Mesenchymal stem cell (in vitro differentiated cells and primary cell): ENCODE data around the gene GPRC5C.

Experiments used
- DNase-seq: peaks from one replicate; pipeline ENCODE4 v3.0.0-alpha.2; 2013
- H2AFZ ChIP-seq: one replicate; pipeline ENCODE4 v1.6.1; 2013; ENCODE audit warnings: low read depth, mild to moderate bottlenecking, control low read depth, inconsistent platforms, low read length, moderate library complexity
- H2AK5ac ChIP-seq: 2 replicates; pipeline ENCODE4 v1.6.1; 2013; ENCODE audit warnings: low read length, moderate library complexity, mild to moderate bottlenecking, inconsistent platforms; ENCODE audit not compliant: severe bottlenecking
- H2BK120ac ChIP-seq: one replicate; pipeline ENCODE4 v1.6.1; 2013; ENCODE audit warnings: low read depth, mild to moderate bottlenecking, inconsistent platforms, low read length, moderate library complexity
- H2BK12ac ChIP-seq, 2 experiments: one replicate each; pipeline ENCODE4 v1.6.1; 2013; ENCODE audit warnings: inconsistent platforms in 2 of 2, low read length in 2 of 2, mild to moderate bottlenecking in 2 of 2, moderate library complexity in 2 of 2, control low read depth in 1 of 2
- H2BK15ac ChIP-seq: one replicate; pipeline ENCODE4 v1.6.1; 2013; ENCODE audit warnings: mild to moderate bottlenecking, low read depth, inconsistent platforms; ENCODE audit not compliant: poor library complexity, severe bottlenecking
- H2BK5ac ChIP-seq: 2 replicates; pipeline ENCODE4 v1.6.1; 2013; ENCODE audit warnings: low read depth, mild to moderate bottlenecking, low read length, control low read depth, inconsistent platforms; ENCODE audit not compliant: poor library complexity, severe bottlenecking
- H3K14ac ChIP-seq, 2 experiments: one replicate each; pipeline ENCODE4 v1.6.1; 2013; ENCODE audit warnings: inconsistent platforms in 2 of 2, low read length in 2 of 2, control low read depth in 1 of 2, mild to moderate bottlenecking in 1 of 2, moderate library complexity in 1 of 2
- H3K18ac ChIP-seq, 2 experiments: one replicate each; pipeline ENCODE4 v1.6.1; 2013; ENCODE audit warnings: inconsistent platforms in 2 of 2, low read length in 2 of 2, control low read depth in 1 of 2, low read depth in 1 of 2, mild to moderate bottlenecking in 1 of 2
- H3K23ac ChIP-seq, 2 experiments: one replicate each; pipeline ENCODE4 v1.6.1; 2013; ENCODE audit warnings: inconsistent platforms in 2 of 2, low read length in 2 of 2, mild to moderate bottlenecking in 2 of 2, moderate library complexity in 2 of 2, control low read depth in 1 of 2
- H3K27ac ChIP-seq: 2 replicates; pipeline ENCODE4 v1.5.1; 2013; ENCODE audit warnings: mild to moderate bottlenecking, moderate library complexity, low read length, control low read depth, inconsistent platforms; ENCODE audit not compliant: poor library complexity, severe bottlenecking
- H3K27me3 ChIP-seq, 2 experiments: 2 replicates each; pipeline versions ENCODE4 v1.6.1 to v1.7.0; 2013; ENCODE audit warnings: low read length in 2 of 2, mild to moderate bottlenecking in 2 of 2, moderate library complexity in 2 of 2, control low read depth in 1 of 2, inconsistent platforms in 1 of 2; ENCODE audit not compliant: control insufficient read depth in 1 of 2, insufficient read depth in 1 of 2
- H3K36me3 ChIP-seq, 2 experiments: 2 replicates each; pipeline versions ENCODE4 v1.6.1 to v1.7.0; 2013; ENCODE audit warnings: low read length in 2 of 2, control low read depth in 1 of 2, inconsistent platforms in 1 of 2, low read depth in 1 of 2, mild to moderate bottlenecking in 1 of 2; ENCODE audit not compliant: insufficient read depth in 2 of 2, control insufficient read depth in 1 of 2
- H3K4ac ChIP-seq, 2 experiments: one replicate each; pipeline ENCODE4 v1.6.1; 2013; ENCODE audit warnings: inconsistent platforms in 2 of 2, low read length in 2 of 2, mild to moderate bottlenecking in 2 of 2, moderate library complexity in 2 of 2, control low read depth in 1 of 2, low read depth in 1 of 2
- H3K4me1 ChIP-seq: 2 replicates; pipeline ENCODE4 v1.6.1; 2013; ENCODE audit warnings: low read depth, low read length, control low read depth; ENCODE audit not compliant: control insufficient read depth, insufficient read depth
- H3K4me2 ChIP-seq: 2 replicates; pipeline ENCODE4 v1.6.1; 2013; ENCODE audit warnings: low read length, mild to moderate bottlenecking, inconsistent platforms; ENCODE audit not compliant: poor library complexity, severe bottlenecking
- H3K4me3 ChIP-seq, 2 experiments: 2 replicates each; pipeline versions ENCODE4 v1.5.1 to v1.7.0; 2013; ENCODE audit warnings: low read length in 2 of 2, mild to moderate bottlenecking in 2 of 2, control low read depth in 1 of 2, low read depth in 1 of 2; ENCODE audit not compliant: insufficient read depth in 1 of 2
- H3K79me1 ChIP-seq: replicated peaks from 2 replicates; pipeline ENCODE4 v1.6.1; 2013; ENCODE audit warnings: mild to moderate bottlenecking, control low read depth, low read length, inconsistent platforms; ENCODE audit not compliant: poor library complexity, severe bottlenecking
- H3K9ac ChIP-seq: 2 replicates; pipeline ENCODE4 v1.7.0; 2013; ENCODE audit warnings: mild to moderate bottlenecking, low read length, moderate library complexity
- H3K9me3 ChIP-seq: 2 replicates; pipeline ENCODE4 v1.7.0; 2013; ENCODE audit warnings: mild to moderate bottlenecking, low read length; ENCODE audit not compliant: control insufficient read depth
- H4K8ac ChIP-seq: one replicate; pipeline ENCODE4 v1.6.1; 2013; ENCODE audit warnings: inconsistent platforms, mild to moderate bottlenecking, low read length, moderate library complexity
- H4K91ac ChIP-seq: one replicate; pipeline ENCODE4 v1.6.1; 2013; ENCODE audit warnings: mild to moderate bottlenecking, low read length, inconsistent platforms
- WGBS: methylation state at CpG from one replicate; pipeline ENCODE4 v1.1.7; 2013; ENCODE audit warnings: mixed read lengths; 5-methylcytosine and 5-hydroxymethylcytosine counted together

Gene GPRC5C

DNA sequence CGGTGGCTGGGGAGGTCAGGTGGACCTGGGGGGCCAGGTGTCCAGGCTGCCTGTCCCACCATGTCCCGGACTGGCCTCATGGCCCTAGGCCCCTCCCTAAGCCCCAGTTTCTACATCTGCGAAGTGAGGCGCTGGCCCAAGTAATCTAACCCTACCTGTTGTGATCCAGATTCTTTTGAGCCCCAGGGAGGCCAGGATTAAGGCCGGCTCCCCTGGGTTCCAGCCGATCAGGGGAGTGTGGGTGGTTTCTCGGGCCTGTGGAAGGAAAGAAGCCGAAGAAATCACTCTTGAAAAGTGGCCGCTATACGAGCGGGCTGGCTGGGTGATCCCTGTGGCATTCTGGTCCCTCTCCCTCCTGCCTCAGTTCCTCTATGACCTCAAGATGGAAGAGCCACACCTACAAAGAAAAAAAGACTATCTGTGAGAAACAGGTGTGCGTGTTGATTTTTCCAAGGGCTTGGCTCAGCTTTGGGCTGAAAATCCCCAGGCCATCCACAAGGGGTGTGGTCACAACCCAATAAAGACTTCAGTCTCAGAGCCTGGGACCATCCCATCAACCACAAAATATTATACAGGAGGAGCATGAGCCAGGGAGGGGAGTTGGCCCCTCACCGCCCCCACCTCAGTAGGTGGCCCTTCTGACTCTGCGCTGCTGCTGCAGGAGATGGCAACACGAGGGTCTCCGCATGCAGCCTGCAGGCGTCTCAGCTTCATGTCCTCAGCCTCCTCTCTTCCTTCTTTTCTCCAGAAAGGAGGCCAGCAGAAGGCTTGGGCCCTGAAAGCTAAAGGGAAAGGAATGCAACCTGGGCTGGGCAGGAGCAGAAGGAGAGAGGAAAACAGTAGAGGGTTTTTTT is 44.3 kb upstream of the GPRC5C start:
- no peaks in the 10 kb centered on the region for H3K36me3 ChIP-seq
- H2AK5ac ChIP-seq = no peak overlapping the region
- H4K8ac ChIP-seq = no peak overlapping the region

DNA sequence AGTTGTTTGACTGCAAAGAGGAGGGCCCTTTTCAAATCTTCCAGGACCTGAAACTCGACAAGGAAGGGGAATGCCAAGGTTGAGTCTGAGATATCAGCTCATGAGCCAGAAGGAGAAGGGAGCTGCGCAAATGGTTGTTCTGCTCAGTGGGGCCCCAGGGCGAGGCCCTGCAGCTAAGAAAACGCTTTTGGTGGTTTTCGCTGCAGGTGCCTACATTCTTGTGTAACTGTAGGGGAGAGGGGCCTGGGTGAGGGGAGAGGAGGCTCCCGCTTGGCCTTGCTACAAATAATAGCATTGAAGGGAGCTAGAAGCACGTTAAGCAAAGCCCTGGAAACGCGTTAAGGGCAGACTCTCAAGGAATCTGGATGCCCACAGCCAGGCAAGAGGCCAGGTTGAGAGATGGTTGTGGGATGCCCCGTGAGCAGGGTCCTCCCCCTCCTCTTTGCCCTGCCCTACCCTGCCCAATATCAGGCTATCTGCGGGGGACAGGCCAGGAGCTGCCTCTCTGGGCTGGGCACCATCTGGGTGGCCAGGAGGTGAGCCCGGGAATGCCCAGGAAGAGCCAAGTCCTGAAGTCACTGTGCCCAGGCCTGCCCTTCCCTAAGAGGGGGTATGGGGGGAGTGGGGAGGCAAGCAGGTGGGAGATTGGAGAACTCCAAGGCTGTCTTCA is 42.7 kb upstream of the GPRC5C start:
- Histone ChIP-seq H4K91ac (no peak overlapping the region), H3K18ac (no peak overlapping the region), H3K4me1 (peaks cover 3% of the 10 kb centered on the region), H3K4me2 (no peak overlapping the region), H3K36me3 (no peaks in the 10 kb centered on the region), H3K27ac (no peak overlapping the region), H3K14ac (no peak overlapping the region), H3K27me3 (peaks cover 0 to 26% of the 10 kb centered on the region in 2 experiments), H2BK5ac (no peak overlapping the region), H2BK120ac (no peak overlapping the region), H2AFZ (no peak overlapping the region), H3K9ac (no peak overlapping the region), H3K79me1 (no peaks in the 10 kb centered on the region), H4K8ac (no peak overlapping the region), H2BK15ac (no peak overlapping the region), H3K9me3 (no peaks in the 10 kb centered on the region), H3K4ac (no peak overlapping the region), H3K4me3 (no peak overlapping the region), H2AK5ac (no peak overlapping the region), H2BK12ac (no peak overlapping the region), H3K23ac (no peak overlapping the region)
- 68% methylated on average over 12 of the region's 12 CpGs for WGBS
- no peak for DNase-seq

More for the DNA sequence above, 44.3 kb upstream of the GPRC5C start:
- Histone ChIP-seq H3K27me3 (peaks cover 0 to 30% of the 10 kb centered on the region in 2 experiments), H4K91ac (no peak overlapping the region), H2BK12ac (no peak overlapping the region), H3K9ac (no peak overlapping the region), H3K4ac (no peak overlapping the region), H2AFZ (no peak overlapping the region), H2BK120ac (no peak overlapping the region), H3K23ac (no peak overlapping the region), H3K9me3 (no peaks in the 10 kb centered on the region), H3K4me1 (peaks cover 1% of the 10 kb centered on the region), H3K4me3 (no peak overlapping the region), H3K18ac (no peak overlapping the region), H3K4me2 (no peak overlapping the region), H2BK15ac (no peak overlapping the region), H3K14ac (no peak overlapping the region), H2BK5ac (no peak overlapping the region), H3K27ac (no peak overlapping the region), H3K79me1 (no peaks in the 10 kb centered on the region)
- no peak for DNase-seq
- 89% methylated on average over 16 of the region's 17 CpGs for WGBS

DNA sequence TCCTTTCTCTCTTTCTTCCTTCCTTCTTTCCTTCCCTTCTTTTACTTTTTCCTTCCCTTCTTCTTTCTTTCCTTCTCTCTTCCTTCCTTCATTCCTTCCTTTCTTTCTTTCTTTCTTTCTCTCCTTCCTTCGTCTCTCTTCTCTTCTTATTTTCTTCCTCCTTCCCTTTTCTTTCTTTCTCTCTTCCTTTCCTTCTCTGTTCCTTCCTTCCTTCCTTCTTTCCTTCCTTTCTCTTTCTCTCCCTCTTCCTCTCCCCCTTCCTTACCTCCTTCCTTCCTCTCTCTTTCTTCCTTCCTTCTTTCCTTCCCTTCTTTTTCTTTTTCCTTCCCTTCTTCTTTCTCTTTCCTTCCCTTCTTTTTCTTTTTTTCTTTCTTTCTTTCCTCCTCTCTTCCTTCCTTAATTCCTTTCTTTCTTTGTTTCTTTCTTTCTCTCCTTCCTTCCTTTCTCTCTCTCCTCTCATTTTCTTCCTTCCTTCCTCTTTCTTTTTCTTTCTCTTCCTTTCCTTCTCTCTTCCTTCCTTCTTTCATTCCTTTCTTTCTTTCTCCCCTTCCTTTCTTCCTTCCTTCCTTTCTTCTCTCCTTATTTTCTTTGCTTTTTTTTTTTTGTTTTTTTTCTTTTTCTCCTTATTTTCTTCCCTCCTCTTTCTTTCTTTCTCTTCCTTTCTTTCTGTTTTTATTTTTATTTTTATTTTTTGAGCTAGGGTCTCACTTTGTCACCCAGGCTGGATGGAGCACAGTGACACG is 41.8 kb upstream of the GPRC5C start:
- DNase-seq = no peak
- Histone ChIP-seq H2AK5ac (no peak overlapping the region), H2BK12ac (no peak overlapping the region), H2BK15ac (no peak overlapping the region), H3K79me1 (no peaks in the 10 kb centered on the region), H3K9me3 (no peaks in the 10 kb centered on the region), H4K8ac (no peak overlapping the region), H3K18ac (no peak overlapping the region), H3K36me3 (no peaks in the 10 kb centered on the region), H3K27ac (no peak overlapping the region), H4K91ac (no peak overlapping the region), H2BK120ac (no peak overlapping the region), H3K9ac (no peak overlapping the region), H3K27me3 (peaks cover 0 to 26% of the 10 kb centered on the region in 2 experiments), H3K4ac (no peak overlapping the region), H3K4me3 (no peak overlapping the region), H3K4me1 (peaks cover 9% of the 10 kb centered on the region), H3K14ac (no peak overlapping the region), H2BK5ac (no peak overlapping the region), H3K23ac (no peak overlapping the region), H2AFZ (no peak overlapping the region), H3K4me2 (no peak overlapping the region)
- WGBS = 63% methylated on average over 2 of the region's 2 CpGs
